ENCODE measurements around the gene KRT79.

- TF ChIP-seq FOXA1 (IDR thresholded peaks at IDR 0.05), result no peak
- TF ChIP-seq CTCF (IDR thresholded peaks at IDR 0.05; ENCODE audit: low read depth, low read length, missing input control), result no peak
- no peak for TF ChIP-seq JUND (IDR thresholded peaks at IDR 0.05)
- no peak for TF ChIP-seq MAX (IDR thresholded peaks at IDR 0.05)
- TF ChIP-seq ATF3 (IDR thresholded peaks at IDR 0.05), result no peak
- TF ChIP-seq TAF1 (conservative IDR thresholded peaks at IDR 0.05), result no peak
Observed at GRCh38 chr12:52813203-52813819, 20.8 kb downstream of the KRT79 start.
